COLO668 (cell line): Measurements from ENCODE around the gene ACTL7A.
"Not testable (repeated sequence)": the region's sequence is repeated elsewhere in the genome, so short reads cannot be mapped to it uniquely, and the experiment has no call there.

Source experiments
- DNase-seq: peaks from one replicate; lab custom pipeline; 2025; ENCODE audit not compliant: unreplicated experiment; lab: John Stamatoyannopoulos, UW

ACTL7A gene

GRCh38 chr9:108861997-108862396, at the start of gene ACTL7A:
Gene ACTL7A (plus strand): TSS chr9:108862266. CDS start chr9:108862323, 57 bp downstream.
- no peak for DNase-seq

DNA sequence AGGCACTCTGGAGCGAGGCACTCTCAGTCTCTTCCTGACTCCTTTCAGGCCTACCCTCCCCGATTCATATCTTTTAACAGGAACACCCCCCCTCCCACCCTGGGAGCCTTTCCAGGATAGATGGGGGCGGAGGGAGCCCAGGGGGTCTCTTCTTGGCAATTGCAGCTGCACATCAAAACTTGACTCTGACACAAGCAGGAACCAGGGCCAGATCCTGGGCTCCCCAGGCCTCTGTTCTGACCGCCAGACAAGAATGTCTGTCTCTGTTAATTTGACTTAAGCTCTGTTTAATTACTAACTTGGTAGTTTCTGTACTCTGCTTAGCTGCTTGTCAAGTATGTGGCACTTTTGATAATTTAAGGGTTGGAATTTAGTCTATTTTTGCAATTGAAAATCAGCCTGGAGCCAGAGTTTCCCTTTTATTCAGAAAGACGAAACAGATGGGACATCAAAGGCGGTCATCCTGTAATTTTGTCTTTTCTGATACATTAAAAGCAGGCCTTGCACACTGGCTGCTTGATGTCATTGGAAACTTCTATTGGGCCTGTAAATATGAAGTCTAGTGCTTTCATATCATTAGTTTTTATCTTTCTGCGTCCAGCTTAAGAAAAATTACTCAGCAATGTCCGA, 49.6 kb upstream of the ACTL7A start:
- no peak for DNase-seq

GRCh38 chr9:108813951-108814601, 48.0 kb upstream of the ACTL7A start:
- peak; percentile 55 for DNase-seq

- no peak for DNase-seq
Measured at GRCh38 chr9:108815156-108815555, 46.9 kb upstream of the ACTL7A start.

DNA sequence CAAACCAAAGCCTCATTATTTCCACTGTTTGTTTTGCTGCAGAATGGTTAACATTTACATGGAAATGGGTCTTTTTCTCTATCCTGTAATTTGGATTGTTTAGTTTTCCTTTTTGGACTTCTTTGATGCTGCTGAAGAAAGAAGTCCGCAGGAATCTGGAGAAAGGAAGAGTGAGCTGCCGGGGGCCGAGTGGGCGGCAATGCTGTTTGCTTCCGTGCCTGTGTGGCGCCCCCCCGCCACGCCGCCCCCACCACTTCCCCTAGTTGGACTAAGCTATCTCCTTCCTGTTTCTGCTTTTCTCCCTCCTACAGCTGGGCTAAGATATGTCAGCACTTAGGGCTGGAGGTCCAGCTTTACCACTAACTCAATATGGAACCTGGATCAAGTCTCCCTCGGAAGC, 46.0 kb upstream of the ACTL7A start:
- DNase-seq: no peak

DNA sequence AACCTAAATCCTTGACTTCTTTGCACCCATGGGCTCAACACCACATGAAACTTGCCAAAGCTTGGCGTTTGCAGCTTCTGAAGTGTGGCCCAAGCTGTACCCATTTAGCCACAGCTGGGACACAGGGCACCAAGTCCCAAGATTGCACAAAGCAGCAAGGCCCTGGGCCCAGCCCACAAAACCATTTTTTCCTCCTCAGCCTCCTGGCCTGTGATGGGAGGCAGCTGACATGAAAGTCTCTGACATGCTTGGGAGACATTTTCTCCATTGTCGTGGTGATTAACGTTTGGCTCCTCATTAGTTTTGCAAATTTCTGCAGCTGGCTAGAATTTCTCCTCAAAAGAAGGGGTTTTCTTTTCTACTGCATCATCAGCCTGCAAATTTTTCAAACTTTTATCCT, 38.2 kb upstream of the ACTL7A start:
- DNase-seq: no peak

- no peak for DNase-seq
Measured at GRCh38 chr9:108830272-108830671, 31.8 kb upstream of the ACTL7A start.

GRCh38 chr9:108831496-108832178, 30.4 kb upstream of the ACTL7A start:
- no peak for DNase-seq

DNA sequence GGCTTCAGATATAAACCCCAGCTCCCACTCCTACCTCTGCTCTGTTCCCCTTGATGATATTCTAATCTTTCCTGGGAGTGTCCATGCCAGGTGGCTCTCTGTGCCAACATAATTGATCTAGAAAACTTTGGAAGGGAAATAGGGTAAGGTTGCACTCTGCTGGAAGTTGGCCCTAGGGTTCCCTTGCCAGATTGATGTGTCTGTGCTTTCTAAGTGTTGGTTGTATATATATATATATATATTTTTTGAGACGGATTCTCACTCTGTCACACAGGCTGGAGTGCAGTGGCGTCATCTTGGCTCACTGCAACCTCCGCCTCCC, 29.9 kb upstream of the ACTL7A start:
- DNase-seq: no peak

DNA sequence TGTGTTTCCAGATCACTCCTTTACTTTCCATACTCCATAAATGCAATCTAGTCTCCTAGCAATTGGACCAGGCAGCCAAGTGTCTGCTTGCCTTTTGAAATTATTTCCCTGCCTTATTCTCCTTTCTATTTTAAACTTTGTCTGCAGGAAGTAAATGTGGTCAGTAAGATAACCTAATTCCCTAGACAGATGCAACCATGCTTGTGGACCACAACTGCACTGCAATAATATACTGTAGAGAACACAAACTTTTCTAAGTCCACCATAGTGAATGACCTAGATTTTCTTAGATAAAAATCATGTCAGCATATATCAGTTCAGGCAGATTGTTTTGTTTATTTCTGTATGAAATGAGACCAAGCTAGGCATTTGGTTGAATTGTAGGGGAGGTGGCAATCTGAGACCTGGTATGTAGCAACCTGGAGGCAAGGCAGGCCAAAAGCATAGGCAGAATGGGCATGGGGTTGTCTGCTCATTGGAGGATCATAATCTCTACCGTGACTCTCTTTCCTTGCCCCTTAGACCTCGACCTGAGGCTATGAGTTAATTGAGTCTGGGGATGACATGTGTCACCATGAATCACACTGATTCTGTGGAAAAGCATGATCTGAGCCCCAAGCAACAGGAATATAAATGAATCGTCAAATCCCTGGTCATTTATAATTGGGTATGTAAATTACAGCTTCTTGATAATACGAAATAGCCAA, 27.0 kb upstream of the ACTL7A start:
- DNase-seq: no peak

GRCh38 chr9:108835831-108836230, 26.2 kb upstream of the ACTL7A start:
- no peak for DNase-seq

DNA sequence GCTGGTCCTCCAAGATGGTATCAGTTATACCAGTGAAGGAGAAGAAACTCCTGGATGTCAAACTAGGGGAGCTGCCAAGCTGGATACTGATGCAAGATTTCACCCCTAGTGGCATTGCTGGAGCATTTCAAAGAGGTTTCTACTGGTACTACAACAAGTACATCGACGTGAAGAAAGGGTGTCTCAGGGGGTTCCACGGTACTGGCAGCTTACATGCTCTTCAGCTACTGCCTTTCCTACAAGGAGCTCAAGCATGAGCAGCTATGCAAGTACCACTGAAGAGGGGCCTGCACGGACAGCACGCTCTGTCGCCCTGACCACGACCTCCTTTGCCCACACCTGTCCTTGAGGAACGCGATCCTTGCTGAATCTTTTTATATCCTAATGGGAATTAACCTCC, 25.7 kb upstream of the ACTL7A start:
- DNase-seq: no peak

DNA sequence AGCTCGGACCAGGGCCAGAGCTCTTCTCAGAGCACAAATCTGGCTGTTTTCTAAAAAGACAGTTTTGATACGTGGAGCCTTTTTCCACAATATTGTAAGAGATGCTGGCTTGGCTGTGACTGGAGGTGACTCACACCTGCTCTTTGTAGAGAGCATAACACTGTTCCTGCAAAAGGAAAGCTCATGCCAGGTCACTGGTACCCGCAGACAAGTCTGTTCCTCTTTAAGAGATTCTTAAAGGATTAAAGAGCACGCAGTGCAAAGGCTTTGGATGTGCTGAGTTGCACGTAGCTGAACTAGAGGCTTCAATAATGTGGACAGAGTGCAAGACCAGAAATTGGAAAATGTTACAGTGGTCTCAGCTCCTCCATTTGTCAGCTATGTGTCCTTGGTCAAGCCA, 25.3 kb upstream of the ACTL7A start:
- DNase-seq: no peak

DNA sequence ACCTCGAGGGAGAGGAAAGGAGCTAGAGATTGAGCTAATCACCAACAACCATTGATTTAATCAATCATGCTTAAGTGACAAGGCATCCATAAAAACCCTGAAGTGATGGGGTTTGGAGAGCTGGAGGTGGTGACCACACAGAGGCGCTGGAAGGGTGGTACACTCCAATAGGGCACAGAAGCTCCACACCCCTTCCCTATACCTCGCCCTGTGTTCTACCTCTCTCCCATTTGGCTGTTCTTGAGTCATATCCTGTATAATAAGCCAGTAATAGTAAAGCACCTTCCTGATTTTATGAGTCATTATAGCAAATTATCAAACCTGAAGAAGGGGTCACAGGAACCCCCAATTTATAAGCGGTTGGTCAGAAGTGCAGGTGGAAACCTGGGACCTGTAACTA, 24.5 kb upstream of the ACTL7A start:
- DNase-seq: no peak

DNA sequence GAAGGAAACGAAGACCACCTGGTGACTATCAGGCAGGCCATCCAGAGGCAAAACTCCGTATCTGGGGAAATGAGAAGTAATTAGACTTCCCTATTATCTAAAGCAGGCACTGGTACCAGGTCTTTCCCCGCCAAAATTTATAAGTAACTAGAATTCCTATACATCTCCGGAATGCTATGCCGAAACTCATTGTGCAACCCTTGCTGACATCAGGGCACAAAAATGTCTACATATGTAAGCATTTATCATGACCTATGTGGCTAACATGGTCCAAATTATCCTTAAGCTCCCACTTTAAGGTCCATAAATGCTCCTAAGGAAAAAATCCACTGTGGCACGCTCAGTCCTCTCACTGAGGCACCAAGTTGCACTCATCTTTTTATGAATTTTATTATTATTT, 24.0 kb upstream of the ACTL7A start:
- no peak for DNase-seq

DNA sequence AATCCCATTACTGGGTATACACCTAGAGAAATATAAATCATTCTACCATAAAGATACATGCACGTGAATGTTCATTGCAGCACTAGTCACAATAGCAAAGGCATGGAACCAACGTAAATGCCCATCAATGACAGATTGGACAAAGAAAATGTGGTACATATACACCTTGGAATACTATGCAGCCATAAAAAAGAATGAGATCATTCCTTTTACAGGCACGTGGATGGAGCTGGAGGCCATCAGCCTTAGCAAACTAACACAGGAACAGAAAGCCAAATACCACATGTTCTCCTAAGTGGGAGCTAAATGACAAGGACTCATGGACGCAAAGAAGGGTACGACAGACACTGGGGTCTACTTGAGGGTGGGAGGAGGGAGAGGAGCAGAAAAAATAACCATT, 22.5 kb upstream of the ACTL7A start:
- not testable (repeated sequence) for DNase-seq

- no peak for DNase-seq
Measured at GRCh38 chr9:108842610-108843295, 19.3 kb upstream of the ACTL7A start.

DNA sequence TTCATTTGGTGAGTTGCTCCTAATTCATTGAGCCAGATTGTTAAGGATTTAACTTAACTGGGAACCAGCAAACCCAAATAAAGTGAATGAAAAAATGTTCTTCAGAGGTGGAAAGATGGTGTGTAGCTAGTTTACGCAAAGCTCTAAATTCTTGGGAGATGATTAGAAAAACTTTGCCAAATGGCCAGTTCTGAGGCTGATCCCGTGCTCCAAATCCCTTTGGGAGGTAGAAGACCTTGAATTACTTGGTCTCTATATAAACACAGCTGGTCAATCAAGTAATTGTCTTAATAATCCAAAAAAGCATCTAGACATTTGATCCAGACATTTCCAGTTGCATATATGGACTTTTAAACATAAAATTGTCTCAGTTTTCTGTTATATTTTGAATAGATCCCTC, 17.7 kb upstream of the ACTL7A start:
- DNase-seq: no peak

GRCh38 chr9:108844856-108845255, 17.2 kb upstream of the ACTL7A start:
- no peak for DNase-seq

GRCh38 chr9:108845507-108845906, 16.6 kb upstream of the ACTL7A start:
- DNase-seq: no peak

DNA sequence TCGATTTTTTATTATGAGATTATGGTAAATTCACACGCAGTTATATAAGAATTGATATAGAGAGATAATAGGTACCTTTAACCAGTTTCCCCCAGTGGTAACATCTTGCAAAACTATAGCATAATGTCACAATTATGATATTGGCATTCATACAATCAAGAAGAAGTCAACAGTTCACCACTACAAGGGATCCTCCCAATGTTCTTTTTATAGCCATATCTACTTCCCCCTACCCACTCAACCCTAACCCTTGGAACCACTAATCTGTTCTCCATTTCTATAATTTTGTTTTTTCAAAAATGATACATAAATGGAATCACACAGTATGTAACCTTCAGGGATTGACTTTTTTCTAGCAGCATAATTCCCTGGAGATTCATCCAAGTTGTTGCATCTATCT, 16.1 kb upstream of the ACTL7A start:
- no peak for DNase-seq
